GM12878 (cell line): ENCODE results near the gene NUMBL. TPM values are rescaled to one million over a fixed set of nuclear protein-coding genes. Genes with fewer than 3 reads are reported as not detected.

Experiments used
- ATAC-seq: fragments of 200-7000 bp; cut with Tn5 transposase; 3 replicates; pipeline ENCODE4 v1.9.1; 2020; ENCODE audit warnings: mild to moderate bottlenecking, moderate library complexity
- BruUV-seq: library from RNA; stranded (reverse); fragments of 400-500 nt; replicated peaks from 2 replicates; lab custom pipeline; 2021; lab: Mats Ljungman, UMichigan
- CTCF ChIA-PET: fragments of 300-600 bp; sonication (Branson Sonifier 250); formaldehyde crosslinking; extraction: SDS; loops from one replicate; lab custom pipeline; 2021; ENCODE audit warnings: inconsistent platforms; lab: Yijun Ruan, JAX
- POLR2A ChIA-PET: fragments of 350-600 bp; formaldehyde crosslinking; extraction: SDS; loops from one replicate; lab custom pipeline; 2021; ENCODE audit warnings: inconsistent platforms; lab: Charles Lee
- RAD21 ChIA-PET: fragments of 300-600 bp; sonication (Branson Sonifier 250); formaldehyde crosslinking; loops from one replicate; lab custom pipeline; 2023; ENCODE audit warnings: antibody characterized with exemption; ENCODE audit not compliant: unreplicated experiment; lab: Charles Lee
- SMC1A ChIA-PET: fragments of 300-600 bp; sonication (Branson Sonifier 250); formaldehyde crosslinking; loops from one replicate; lab custom pipeline; 2023; ENCODE audit not compliant: unreplicated experiment, uncharacterized antibody; lab: Charles Lee
- DNase-seq: peaks from one replicate; pipeline ENCODE4 v3.0.0-alpha.2; 2011; ENCODE audit warnings: low read depth, low spot score
- FAIRE-seq: peaks from 3 replicates; lab custom pipeline; 2011; peaks lifted over from hg19 to GRCh38; lab: Jason Lieb, UNC
- H2AFZ ChIP-seq: 2 replicates; pipeline ENCODE4 v1.6.0; 2011; ENCODE audit warnings: low read depth, low read length, control low read depth; ENCODE audit not compliant: control insufficient read depth
- H3K27ac ChIP-seq: 2 replicates; pipeline ENCODE4 v1.5.1; 2011; ENCODE audit warnings: control low read depth; ENCODE audit not compliant: control insufficient read depth, insufficient read depth
- H3K27me3 ChIP-seq, 2 experiments: replicated peaks in 1 of 2; 2 replicates each; pipeline versions ENCODE4 v1.6.0 to v1.6.1; 2011; ENCODE audit warnings: low read length in 1 of 2; ENCODE audit not compliant: control insufficient read depth in 2 of 2, insufficient read depth in 2 of 2
- H3K36me3 ChIP-seq, 2 experiments: 2 replicates each; pipeline ENCODE4 v1.5.1; 2011; ENCODE audit warnings: low read length in 1 of 2; ENCODE audit not compliant: control insufficient read depth in 2 of 2, insufficient read depth in 2 of 2
- H3K4me1 ChIP-seq: 2 replicates; pipeline ENCODE4 v1.6.1; 2011; ENCODE audit warnings: mild to moderate bottlenecking, low read length, moderate library complexity, mixed read lengths; ENCODE audit not compliant: control insufficient read depth, insufficient read depth
- H3K4me2 ChIP-seq: 2 replicates; pipeline ENCODE4 v1.6.0; 2011; ENCODE audit warnings: control low read depth; ENCODE audit not compliant: control insufficient read depth, insufficient read depth
- H3K4me3 ChIP-seq: fragments of 200-600 bp; sonication (generic); 2 replicates; pipeline ENCODE4 v1.5.1; 2016
- H3K79me2 ChIP-seq: 2 replicates; pipeline ENCODE4 v1.6.0; 2011; ENCODE audit warnings: low read length; ENCODE audit not compliant: control insufficient read depth, insufficient read depth
- H3K9ac ChIP-seq: 2 replicates; pipeline ENCODE4 v1.8.0; 2011; ENCODE audit warnings: low read length, control low read depth, mixed read lengths; ENCODE audit not compliant: control insufficient read depth, insufficient read depth
- H3K9me3 ChIP-seq: replicated peaks from 3 replicates; pipeline ENCODE4 v1.5.1; 2011; ENCODE audit warnings: mild to moderate bottlenecking, low read length; ENCODE audit not compliant: control insufficient read depth, insufficient read depth
- H4K20me1 ChIP-seq: 2 replicates; pipeline ENCODE4 v1.6.0; 2011; ENCODE audit not compliant: control insufficient read depth, insufficient read depth
- BMI1 ChIP-seq: fragments of 450-650 bp; IDR thresholded peaks from 2 replicates; pipeline ENCODE4 v1.6.1; 2016; ENCODE audit warnings: mild to moderate bottlenecking, moderate library complexity, borderline replicate concordance
- CBX5 ChIP-seq: sonication (generic); IDR thresholded peaks from 2 replicates; pipeline ENCODE4 v1.6.1; 2016; ENCODE audit warnings: low read depth, moderate library complexity, mild to moderate bottlenecking, inconsistent platforms
- E4F1 ChIP-seq: fragments of 450-650 bp; IDR thresholded peaks from 2 replicates; pipeline ENCODE4 v1.6.1; 2018; ENCODE audit warnings: borderline replicate concordance, mild to moderate bottlenecking; ENCODE audit not compliant: partially characterized antibody
- JUNB ChIP-seq: IDR thresholded peaks from 2 replicates; pipeline ENCODE4 v1.6.1; 2016; ENCODE audit warnings: antibody characterized with exemption, mild to moderate bottlenecking
- NR2F1 ChIP-seq: fragments of 450-650 bp; conservative IDR thresholded peaks from 2 replicates; pipeline ENCODE4 v1.6.1; 2017; ENCODE audit warnings: mild to moderate bottlenecking
- RELB ChIP-seq: fragments of 450-650 bp; IDR thresholded peaks from 2 replicates; pipeline ENCODE4 v1.6.1; 2017; ENCODE audit warnings: low read depth, mild to moderate bottlenecking, moderate library complexity
- SKIL ChIP-seq: fragments of 450-650 bp; IDR thresholded peaks from 2 replicates; pipeline ENCODE4 v1.6.1; 2017; ENCODE audit warnings: mild to moderate bottlenecking, low read depth, inconsistent platforms; ENCODE audit not compliant: poor library complexity, severe bottlenecking
- WGBS: methylation state at CpG from one replicate; pipeline ENCODE4 v1.1.6; 2016; ENCODE audit warnings: low lambda C conversion rate; ENCODE audit not compliant: insufficient replicate concordance, insufficient coverage; ENCODE audit errors: missing lambda C conversion rate; 5-methylcytosine and 5-hydroxymethylcytosine counted together
- in situ Hi-C: fragments of 300-500 bp; cut with MboI; formaldehyde crosslinking; loops from 9 replicates; pipeline ENCODE4 v1.14.3; 2018; ENCODE audit warnings: mixed read lengths
- intact Hi-C: fragments of 100-400 bp; cut with micrococcal nuclease; formaldehyde crosslinking; loops from one replicate; pipeline ENCODE4 v1.14.2; 2022; ENCODE audit not compliant: unreplicated experiment
- polyA plus RNA-seq, 11 experiments: library from polyadenylated mRNA; depleted of rRNA in 4 of 11; unstranded in 6 of 11; stranded (reverse) in 5 of 11; fragments of >200 nt; fragmentation: Nextera tagmentation in 4 of 11; fragmentation: Illumina TruSeq in 1 of 11; extraction: Ambion mirVana in 4 of 11; extraction: Trizol in 1 of 11; gene quantifications; 1 replicate in 1 of 11; 2 replicates in 10 of 11; pipeline versions ENCODE4 v1.2.1 to v1.2.3, GENCODE V29; 2011 to 2016; ENCODE audit warnings: inconsistent platforms in 2 of 11, missing spikeins in 2 of 11, low read depth in 1 of 11
- total RNA-seq, 4 experiments: library from RNA; depleted of rRNA in 3 of 4; stranded (reverse); fragments of >200 nt in 3 of 4; fragmentation: Illumina TruSeq in 1 of 4; extraction: Trizol in 1 of 4; gene quantifications; 2 replicates each; pipeline versions ENCODE4 v1.2.1 to v1.2.3, GENCODE V29; 2013 to 2021

NUMBL gene
- total and polyA plus RNA-seq, 10 of the 15 experiments (the other 5 are each of a cell fraction or from before 2014, with no cell fraction given): 0.16 to 9.4 (median 1.9) TPM

DNA sequence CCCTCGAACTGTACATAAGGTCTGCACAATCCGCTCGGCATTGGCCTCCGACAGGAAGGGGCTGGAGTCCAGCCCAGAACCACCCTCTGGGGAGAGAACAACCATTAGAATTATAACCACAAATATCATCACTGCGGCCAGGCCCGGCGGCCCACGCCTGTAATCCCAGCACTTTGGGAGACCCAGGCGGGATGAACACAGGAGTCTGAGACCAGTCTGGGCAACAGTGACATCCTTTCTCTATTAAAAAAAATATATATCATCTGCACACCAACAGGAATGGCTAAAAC, 14.9 kb upstream of the NUMBL start:
- Histone ChIP-seq H3K27ac (no peak overlapping the region), H3K79me2 (no peaks in the 10 kb centered on the region), H2AFZ (no peak overlapping the region)
- SMC1A ChIA-PET: no interaction called here
- TF ChIP-seq NR2F1 (no peak), E4F1 (no peak), JUNB (no peak)
- TF ChIP-seq, all 136 proteins: peak for 0
- intact Hi-C loops: no loop called here
- Histone ChIP-seq H3K36me3 (peaks cover 0 to 8% of the 10 kb centered on the region in 2 experiments; a peak in 2 of 4 replicates), H3K9me3 (no peaks in the 10 kb centered on the region), H3K4me2 (no peak overlapping the region), H3K9ac (no peak overlapping the region), H4K20me1 (no peaks in the 10 kb centered on the region), H3K27me3 (no peaks in the 10 kb centered on the region), H3K4me1 (no peaks in the 10 kb centered on the region), H3K4me3 (no peak overlapping the region)
- BruUV-seq: no TSS peak
- WGBS: over 99% methylated on average over 9 of the region's 9 CpGs
- ChIA-PET POLR2A (no interaction called here), RAD21 (no interaction called here), CTCF (no interaction called here)
- DNase-seq: no peak
- no peak for FAIRE-seq
- no peak for ATAC-seq
- in situ Hi-C loops: no loop called here

GRCh38 chr19:40704491-40705361, 14.3 kb upstream of the NUMBL start:
- 93% methylated on average over 18 of the region's 18 CpGs for WGBS
- TF ChIP-seq CBX5 (no peak), BMI1 (no peak), SKIL (no peak), RELB (no peak)
- H3K4me1 ChIP-seq: no peaks in the 10 kb centered on the region
- CTCF ChIA-PET: no interaction called here
- H4K20me1 ChIP-seq: no peaks in the 10 kb centered on the region
- FAIRE-seq (no peak), ATAC-seq (no peak), DNase-seq (no peak)
- RAD21 ChIA-PET: no interaction called here
- H3K9me3 ChIP-seq: no peaks in the 10 kb centered on the region
- in situ Hi-C loops: no loop called here
- H3K27me3 ChIP-seq: no peaks in the 10 kb centered on the region
- no peak overlapping the region for H3K27ac ChIP-seq
- no peaks in the 10 kb centered on the region for H3K79me2 ChIP-seq
- POLR2A ChIA-PET: interaction anchor here (0.6 kb wide), 1 partner anchor 81 kb away, joined by 6 read pairs; no protein-coding TSS in a partner anchor
- H3K36me3 ChIP-seq: peaks cover 0 to 6% of the 10 kb centered on the region in 2 experiments
- SMC1A ChIA-PET: no interaction called here
- no peak overlapping the region for H3K4me3 ChIP-seq
- no peak overlapping the region for H3K4me2 ChIP-seq
- no peak overlapping the region for H3K9ac ChIP-seq
- no peak overlapping the region for H2AFZ ChIP-seq
- BruUV-seq: no TSS peak
- intact Hi-C loops: no loop called here
